Endometrium (tissue), 2 donors: ENCODE measurements around the gene GALK2.
A peak's percentile ranks its signal among the peaks of the same experiment; 100 is the strongest.
"Not testable (repeated sequence)": the region's sequence is repeated elsewhere in the genome, so short reads cannot be mapped to it uniquely, and the experiment has no call there.

Experiments
- FAIRE-seq: peaks from 2 replicates; lab custom pipeline; 2012; peaks lifted over from hg19 to GRCh38; lab: Jason Lieb, UNC
- donor health status: control.
- donor health status: control.

Gene GALK2

DNA sequence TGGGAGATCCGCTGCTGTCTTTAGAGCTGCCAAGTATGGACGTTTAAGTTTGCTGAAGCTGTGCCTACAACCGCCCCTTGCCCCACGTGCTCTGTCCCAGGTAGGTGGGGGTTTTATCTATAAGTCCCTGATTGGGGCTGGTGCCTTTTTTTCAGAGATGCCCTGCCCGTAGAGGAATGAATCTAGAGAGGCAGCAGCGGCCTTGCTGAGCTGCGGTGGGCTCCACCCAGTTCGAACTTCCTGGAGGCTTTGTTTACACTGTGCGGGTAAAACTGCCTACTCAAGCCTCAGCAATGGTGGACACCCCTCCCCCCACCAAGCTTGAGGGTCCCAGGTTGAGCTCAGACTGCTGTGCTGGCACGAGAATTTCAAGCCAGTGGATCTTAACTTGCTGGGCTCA lies 169.6 kb downstream of the GALK2 start:
- FAIRE-seq: no peak

DNA sequence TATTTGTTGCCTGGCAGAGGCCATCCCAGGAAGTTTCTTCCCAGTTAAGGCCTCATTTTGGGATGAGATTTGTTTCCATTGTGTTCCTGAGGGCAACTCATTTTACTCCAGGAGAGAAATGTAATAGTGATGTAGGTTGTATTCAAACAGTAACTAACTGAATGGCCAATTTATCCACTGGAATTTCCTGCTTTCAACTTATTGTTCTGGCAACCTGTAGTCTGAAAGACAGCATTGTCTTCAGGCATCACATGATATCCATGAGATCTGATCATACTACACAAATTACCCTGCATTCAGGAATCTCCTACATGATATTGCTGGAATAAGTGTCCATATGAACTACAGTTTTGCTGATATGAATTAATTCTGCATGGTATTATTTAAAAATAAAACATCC lies 173.5 kb downstream of the GALK2 start:
- no peak for FAIRE-seq

DNA sequence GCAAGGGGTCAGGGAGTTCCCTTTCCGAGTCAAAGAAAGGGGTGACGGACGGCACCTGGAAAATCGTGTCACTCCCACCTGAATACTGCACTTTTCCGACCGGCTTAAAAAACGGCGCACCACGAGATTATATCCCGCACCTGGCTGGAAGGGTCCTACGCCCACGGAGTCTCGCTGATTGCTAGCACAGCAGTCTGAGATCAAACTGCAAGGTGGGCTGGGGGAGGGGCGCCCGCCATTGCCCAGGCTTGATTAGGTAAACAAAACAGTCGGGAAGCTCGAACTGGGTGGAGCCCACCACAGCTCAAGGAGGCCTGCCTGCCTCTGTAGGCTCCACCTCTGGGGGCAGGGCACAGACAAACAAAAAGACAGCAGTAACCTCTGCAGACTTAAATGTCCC lies 184.4 kb downstream of the GALK2 start:
- not testable (repeated sequence) for FAIRE-seq

DNA sequence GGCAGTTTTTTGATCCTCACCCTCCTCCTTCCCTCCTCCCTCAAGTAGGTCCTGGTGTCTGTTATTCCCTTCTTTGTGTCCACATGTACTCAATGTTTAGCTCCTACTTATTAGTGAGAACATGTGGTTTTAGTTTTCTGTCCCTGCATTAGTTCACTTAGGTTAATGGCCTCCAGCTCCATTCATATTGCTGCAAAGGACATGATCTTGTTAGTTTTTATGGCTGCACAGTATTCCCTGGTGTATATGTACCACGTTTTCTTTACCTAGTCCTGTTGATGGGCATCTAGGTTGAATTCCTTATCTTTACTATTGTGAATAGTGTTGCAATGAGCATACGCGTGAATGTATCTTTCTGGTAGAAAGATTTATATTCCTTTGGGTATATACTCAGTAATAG lies 191.3 kb downstream of the GALK2 start:
- peak; percentile 8 for FAIRE-seq

DNA sequence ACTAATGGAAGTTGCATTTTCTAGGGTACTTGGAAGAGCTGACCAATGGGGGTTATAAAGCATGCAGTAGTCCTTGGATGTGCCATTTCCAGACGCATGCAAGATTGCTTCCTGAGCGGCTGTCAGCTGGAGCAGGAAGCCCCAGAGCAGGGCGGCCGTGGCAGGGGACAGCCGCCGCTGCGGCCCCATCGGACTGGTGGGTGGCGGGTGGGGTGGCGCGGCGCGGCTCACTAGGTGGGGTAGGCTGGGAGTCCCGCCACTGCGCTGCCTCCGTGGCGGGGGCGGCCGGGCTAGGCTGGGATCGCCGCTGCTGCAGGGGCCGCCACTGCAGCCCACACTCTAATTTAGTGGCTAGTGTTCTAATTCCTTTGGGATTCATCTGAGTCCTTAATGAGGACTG lies 196.4 kb downstream of the GALK2 start:
- FAIRE-seq: no peak

DNA sequence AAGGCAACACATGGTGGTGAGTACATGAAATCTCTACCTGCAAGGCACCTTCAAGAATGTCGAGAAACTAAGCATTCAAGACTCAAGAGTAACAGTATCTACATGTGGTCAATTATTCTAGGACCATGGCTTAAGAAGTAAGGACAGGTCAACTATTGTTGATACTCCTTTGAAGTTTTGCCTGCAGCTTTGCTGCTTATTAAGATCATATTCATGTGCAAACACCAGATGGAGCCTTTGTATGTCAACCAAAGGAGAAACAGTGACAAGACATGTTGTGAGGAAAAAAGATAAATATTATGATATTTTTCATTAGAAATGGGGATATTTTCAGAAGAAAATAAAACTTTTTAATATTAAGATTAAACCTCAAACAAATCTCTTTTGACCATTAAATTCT lies 200.7 kb downstream of the GALK2 start:
- FAIRE-seq: peak; percentile 72

DNA sequence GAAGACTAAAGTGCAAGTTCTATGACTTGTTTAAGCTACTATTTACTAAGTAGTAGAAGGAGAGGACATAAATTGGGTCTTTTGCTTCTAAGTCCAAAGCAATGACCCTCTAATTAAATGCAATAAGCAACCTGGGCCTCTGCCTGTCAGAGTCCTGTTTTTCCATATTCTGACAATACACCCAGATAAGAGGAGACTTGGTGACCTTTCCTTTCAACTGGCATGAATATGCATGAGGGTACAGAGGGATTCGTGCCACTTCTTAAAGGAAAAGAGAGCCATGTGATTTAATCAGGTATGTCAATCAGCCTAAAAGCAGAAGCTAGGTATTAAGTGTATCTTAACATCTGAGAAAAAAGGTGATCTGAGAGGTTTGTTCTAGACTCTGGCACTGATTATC lies 202.3 kb downstream of the GALK2 start:
- FAIRE-seq: no peak

DNA sequence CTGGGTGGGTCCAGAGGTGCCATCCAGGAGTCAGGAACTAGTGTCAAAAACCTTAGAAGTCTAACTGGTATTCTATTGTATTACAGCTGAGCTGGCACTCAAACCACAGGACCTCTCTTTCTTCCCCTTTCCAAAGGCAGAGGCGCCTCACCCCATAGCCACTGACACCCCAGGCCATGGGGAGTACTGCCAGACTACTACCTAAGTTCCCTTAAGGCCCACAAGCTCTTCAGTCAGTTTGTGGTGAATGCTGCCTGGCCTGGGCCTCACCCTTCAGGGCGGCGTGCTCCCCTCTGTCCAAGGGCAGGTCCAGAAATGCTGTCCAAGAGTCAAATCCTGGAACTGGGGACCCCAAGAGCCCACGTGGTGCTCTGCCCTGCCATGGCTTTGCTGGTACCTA lies 209.9 kb downstream of the GALK2 start:
- FAIRE-seq: no peak

DNA sequence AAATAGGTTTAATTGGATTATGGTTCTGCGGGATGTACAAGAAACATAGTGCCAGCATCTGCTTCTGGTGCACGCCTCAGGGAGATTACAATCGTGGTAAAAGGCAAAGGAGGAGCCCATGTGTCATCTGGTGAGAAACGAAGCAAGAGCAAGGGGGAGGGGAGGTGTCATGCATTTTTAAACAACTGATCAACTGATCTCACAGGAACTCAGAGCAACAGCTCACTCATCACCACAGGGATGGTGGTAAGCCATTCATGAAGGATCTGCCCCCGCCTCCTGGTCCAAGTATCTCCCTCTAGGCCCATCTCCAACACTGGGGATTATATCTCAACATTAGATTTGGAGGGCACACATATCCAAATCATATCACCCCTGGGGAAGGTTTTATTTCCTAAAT lies 210.9 kb downstream of the GALK2 start:
- no peak for FAIRE-seq
